Measurements from ENCODE around the gene RGS5. TPM values are rescaled to one million over a fixed set of nuclear protein-coding genes. Genes with fewer than 3 reads are reported as not detected.

RGS5 gene
- total and polyA plus RNA-seq, 3 experiments from 2014 or later: 2.8 to 4.9 (median 3.0) TPM

- Histone ChIP-seq H3K27ac (ENCODE audit: low read depth, low read length) (no peak overlapping the region), H3K36me3 (ENCODE audit: insufficient read depth, low read length) (no peaks in the 10 kb centered on the region), H3K4me1 (ENCODE audit: insufficient read depth, low read length) (no peaks in the 10 kb centered on the region), H3K9me3 (ENCODE audit: low read length) (no peaks in the 10 kb centered on the region), H3K4me3 (ENCODE audit: low read length) (no peak overlapping the region), H3K27me3 (ENCODE audit: insufficient read depth, low read length, poor library complexity, severe bottlenecking) (no peaks in the 10 kb centered on the region)
- no peak overlapping the region for H3K27ac Mint-ChIP-seq
- DNase-seq: no peak
- peaks cover 8 to 9% of the 10 kb centered on the region in 2 donors for H3K27me3 Mint-ChIP-seq
- H3K9me3 Mint-ChIP-seq: peaks cover 0 to 6% (median 5%) of the 10 kb centered on the region in 5 donors
- no peaks in the 10 kb centered on the region for H3K36me3 Mint-ChIP-seq
- no peaks in the 10 kb centered on the region for H3K4me1 Mint-ChIP-seq
- no peak overlapping the region for H3K4me3 Mint-ChIP-seq
- ChIA-PET CTCF (no interaction called here), POLR2A (no interaction called here)
Measured at GRCh38 chr1:163106364-163106987, 96.2 kb downstream of the RGS5 start.

- H3K27ac Mint-ChIP-seq: no peak overlapping the region
- ChIA-PET POLR2A (no interaction called here), CTCF (interaction anchor here (1.2 kb wide), 1 partner anchor 11 kb away, joined by 3 read pairs; no protein-coding TSS in a partner anchor)
- Histone ChIP-seq H3K27ac (ENCODE audit: low read depth, low read length) (no peak overlapping the region), H3K4me1 (ENCODE audit: insufficient read depth, low read length) (no peaks in the 10 kb centered on the region), H3K9me3 (ENCODE audit: low read length) (no peaks in the 10 kb centered on the region), H3K36me3 (ENCODE audit: insufficient read depth, low read length) (no peaks in the 10 kb centered on the region), H3K27me3 (ENCODE audit: insufficient read depth, low read length, poor library complexity, severe bottlenecking) (no peaks in the 10 kb centered on the region), H3K4me3 (ENCODE audit: low read length) (no peak overlapping the region)
- H3K9me3 Mint-ChIP-seq: peaks cover 0 to 6% (median 2%) of the 10 kb centered on the region in 5 donors
- no peaks in the 10 kb centered on the region for H3K36me3 Mint-ChIP-seq
- H3K4me3 Mint-ChIP-seq: no peak overlapping the region
- no peak for DNase-seq
- peaks cover 4 to 8% of the 10 kb centered on the region in 2 donors for H3K27me3 Mint-ChIP-seq
- H3K4me1 Mint-ChIP-seq: no peaks in the 10 kb centered on the region
Measured at GRCh38 chr1:163104385-163105099, 98.2 kb downstream of the RGS5 start.

GRCh38 chr1:163102590-163102989 lies 100.1 kb downstream of the RGS5 start:
- Mint-ChIP-seq H3K4me3 (no peak overlapping the region), H3K4me1 (no peaks in the 10 kb centered on the region), H3K27me3 (peaks cover 5 to 8% of the 10 kb centered on the region in 2 donors), H3K9me3 (peaks cover 0 to 2% (median 0%) of the 10 kb centered on the region in 5 donors), H3K36me3 (no peaks in the 10 kb centered on the region), H3K27ac (no peak overlapping the region)
- ChIA-PET CTCF (no interaction called here), POLR2A (no interaction called here)
- H3K4me1 ChIP-seq (ENCODE audit: insufficient read depth, low read length): no peaks in the 10 kb centered on the region
- no peaks in the 10 kb centered on the region for H3K9me3 ChIP-seq (ENCODE audit: low read length)
- H3K36me3 ChIP-seq (ENCODE audit: insufficient read depth, low read length): no peaks in the 10 kb centered on the region
- DNase-seq: no peak
- no peaks in the 10 kb centered on the region for H3K27me3 ChIP-seq (ENCODE audit: insufficient read depth, low read length, poor library complexity, severe bottlenecking)
- no peak overlapping the region for H3K4me3 ChIP-seq (ENCODE audit: low read length)
- no peak overlapping the region for H3K27ac ChIP-seq (ENCODE audit: low read depth, low read length)

- Mint-ChIP-seq H3K4me1 (peaks cover 0 to 2% (median 0%) of the 10 kb centered on the region in 3 donors), H3K9me3 (peaks cover 0 to 2% (median 0%) of the 10 kb centered on the region in 5 donors), H3K4me3 (no peak overlapping the region), H3K27ac (no peak overlapping the region), H3K27me3 (peaks cover 2 to 14% of the 10 kb centered on the region in 2 donors), H3K36me3 (no peaks in the 10 kb centered on the region)
- ChIA-PET POLR2A (no interaction called here), CTCF (no interaction called here)
- Histone ChIP-seq H3K27ac (ENCODE audit: low read depth, low read length) (no peak overlapping the region), H3K36me3 (ENCODE audit: insufficient read depth, low read length) (no peaks in the 10 kb centered on the region), H3K4me3 (ENCODE audit: low read length) (no peak overlapping the region), H3K27me3 (ENCODE audit: insufficient read depth, low read length, poor library complexity, severe bottlenecking) (no peaks in the 10 kb centered on the region), H3K9me3 (ENCODE audit: low read length) (no peaks in the 10 kb centered on the region), H3K4me1 (ENCODE audit: insufficient read depth, low read length) (no peaks in the 10 kb centered on the region)
- no peak for DNase-seq
Measured at GRCh38 chr1:163095213-163095612, 107.5 kb downstream of the RGS5 start.

GRCh38 chr1:163094589-163094988 lies 108.1 kb downstream of the RGS5 start:
- CTCF ChIA-PET: interaction anchor here (1.3 kb wide), 1 partner anchor 10 kb away, joined by 3 read pairs; no protein-coding TSS in a partner anchor
- Mint-ChIP-seq H3K4me1 (peaks cover 0 to 2% (median 0%) of the 10 kb centered on the region in 3 donors), H3K36me3 (no peaks in the 10 kb centered on the region), H3K27me3 (peaks cover 2 to 10% of the 10 kb centered on the region in 2 donors), H3K4me3 (no peak overlapping the region), H3K27ac (no peak overlapping the region), H3K9me3 (peaks cover 0 to 2% (median 0%) of the 10 kb centered on the region in 5 donors)
- Histone ChIP-seq H3K4me1 (ENCODE audit: insufficient read depth, low read length) (no peaks in the 10 kb centered on the region), H3K27me3 (ENCODE audit: insufficient read depth, low read length, poor library complexity, severe bottlenecking) (no peaks in the 10 kb centered on the region), H3K27ac (ENCODE audit: low read depth, low read length) (no peak overlapping the region), H3K9me3 (ENCODE audit: low read length) (no peaks in the 10 kb centered on the region), H3K36me3 (ENCODE audit: insufficient read depth, low read length) (no peaks in the 10 kb centered on the region), H3K4me3 (ENCODE audit: low read length) (no peak overlapping the region)
- no peak for DNase-seq
- POLR2A ChIA-PET: no interaction called here

GRCh38 chr1:163094182-163094581 lies 108.5 kb downstream of the RGS5 start:
- Histone ChIP-seq H3K4me1 (ENCODE audit: insufficient read depth, low read length) (no peaks in the 10 kb centered on the region), H3K36me3 (ENCODE audit: insufficient read depth, low read length) (no peaks in the 10 kb centered on the region), H3K27me3 (ENCODE audit: insufficient read depth, low read length, poor library complexity, severe bottlenecking) (no peaks in the 10 kb centered on the region), H3K4me3 (ENCODE audit: low read length) (no peak overlapping the region), H3K27ac (ENCODE audit: low read depth, low read length) (no peak overlapping the region), H3K9me3 (ENCODE audit: low read length) (no peaks in the 10 kb centered on the region)
- POLR2A ChIA-PET: no interaction called here
- Mint-ChIP-seq H3K27me3 (peaks cover 2 to 10% of the 10 kb centered on the region in 2 donors), H3K9me3 (peaks cover 0 to 2% (median 0%) of the 10 kb centered on the region in 5 donors), H3K4me1 (peaks cover 0 to 2% (median 0%) of the 10 kb centered on the region in 3 donors), H3K27ac (no peak overlapping the region), H3K36me3 (no peaks in the 10 kb centered on the region), H3K4me3 (no peak overlapping the region)
- CTCF ChIA-PET: interaction anchor here (1.3 kb wide), 1 partner anchor 11 kb away, joined by 3 read pairs; no protein-coding TSS in a partner anchor
- no peak for DNase-seq

GRCh38 chr1:163093579-163093978 lies 109.1 kb downstream of the RGS5 start:
- no peak for DNase-seq

GRCh38 chr1:163093169-163093568 lies 109.5 kb downstream of the RGS5 start:
- H3K4me3 ChIP-seq (ENCODE audit: low read length): no peak overlapping the region
- no peak overlapping the region for H3K27ac ChIP-seq (ENCODE audit: low read depth, low read length)
- CTCF ChIA-PET: interaction anchor here (1.3 kb wide), 1 partner anchor 12 kb away, joined by 3 read pairs; no protein-coding TSS in a partner anchor
- H3K27me3 Mint-ChIP-seq: peaks cover 2 to 10% of the 10 kb centered on the region in 2 donors
- DNase-seq: no peak
- H3K27me3 ChIP-seq (ENCODE audit: insufficient read depth, low read length, poor library complexity, severe bottlenecking): no peaks in the 10 kb centered on the region
- H3K4me3 Mint-ChIP-seq: no peak overlapping the region
- POLR2A ChIA-PET: no interaction called here
- no peaks in the 10 kb centered on the region for H3K36me3 ChIP-seq (ENCODE audit: insufficient read depth, low read length)
- H3K36me3 Mint-ChIP-seq: no peaks in the 10 kb centered on the region
- no peaks in the 10 kb centered on the region for H3K9me3 ChIP-seq (ENCODE audit: low read length)
- peaks cover 0 to 2% (median 0%) of the 10 kb centered on the region in 3 donors for H3K4me1 Mint-ChIP-seq
- H3K4me1 ChIP-seq (ENCODE audit: insufficient read depth, low read length): no peaks in the 10 kb centered on the region
- H3K9me3 Mint-ChIP-seq: peaks cover 0 to 2% (median 0%) of the 10 kb centered on the region in 5 donors
- H3K27ac Mint-ChIP-seq: no peak overlapping the region

More at GRCh38 chr1:163093579-163093978, 109.1 kb downstream of the RGS5 start:
- Histone ChIP-seq H3K4me3 (ENCODE audit: low read length) (no peak overlapping the region), H3K4me1 (ENCODE audit: insufficient read depth, low read length) (no peaks in the 10 kb centered on the region), H3K27ac (ENCODE audit: low read depth, low read length) (no peak overlapping the region), H3K36me3 (ENCODE audit: insufficient read depth, low read length) (no peaks in the 10 kb centered on the region), H3K9me3 (ENCODE audit: low read length) (no peaks in the 10 kb centered on the region), H3K27me3 (ENCODE audit: insufficient read depth, low read length, poor library complexity, severe bottlenecking) (no peaks in the 10 kb centered on the region)
- Mint-ChIP-seq H3K27ac (no peak overlapping the region), H3K9me3 (peaks cover 0 to 2% (median 0%) of the 10 kb centered on the region in 5 donors), H3K36me3 (no peaks in the 10 kb centered on the region), H3K4me1 (peaks cover 0 to 2% (median 0%) of the 10 kb centered on the region in 3 donors), H3K27me3 (peaks cover 2 to 10% of the 10 kb centered on the region in 2 donors), H3K4me3 (no peak overlapping the region)
- POLR2A ChIA-PET: no interaction called here
- CTCF ChIA-PET: interaction anchor here (1.3 kb wide), 1 partner anchor 11 kb away, joined by 3 read pairs; no protein-coding TSS in a partner anchor
